ENCODE data around the gene LRRC36. TPM values are rescaled to one million over a fixed set of nuclear protein-coding genes. Genes with fewer than 3 reads are reported as not detected.

Gene LRRC36
- total and polyA plus RNA-seq, 2 donors (not counting 3 experiments of a cell fraction or from before 2014, with no cell fraction given), result 0.30 to 2.0 TPM

- FAIRE-seq, result no peak
- intact Hi-C loops (cut with micrococcal nuclease) (no loop called here), dilution Hi-C loops (cut with MboI; ENCODE audit: extremely low pct_ligation_motif_present, low sequenced_read_pairs) (no loop called here)
- H3K9me1 ChIP-seq (replicated peaks; ENCODE audit: control insufficient read depth, extremely low read depth, insufficient read depth, low read length), result no peaks in the 10 kb centered on the region
- H4K20me1 ChIP-seq (replicated peaks; ENCODE audit: control insufficient read depth, extremely low read depth, insufficient read depth, low read length), result no peaks in the 10 kb centered on the region
- no peak overlapping the region for H3K27ac ChIP-seq (ENCODE audit: insufficient read depth, low read depth, low read length)
- no TSS peak for BruUV-seq (replicated peaks)
- H3K79me2 ChIP-seq (ENCODE audit: control insufficient read depth, insufficient read depth, low read length), result no peaks in the 10 kb centered on the region
- H3K4me2 ChIP-seq (ENCODE audit: insufficient read depth, low read length), result no peak overlapping the region
- no peaks in the 10 kb centered on the region for H3K9me3 ChIP-seq (replicated peaks; ENCODE audit: control insufficient read depth, insufficient read depth, low read length)
- no peak overlapping the region for H3K9ac ChIP-seq (replicated peaks; ENCODE audit: extremely low read depth, insufficient read depth, low read length)
- no peak overlapping the region for H2AFZ ChIP-seq (ENCODE audit: low read depth, low read length)
- TF ChIP-seq GATA2 (IDR thresholded peaks at IDR 0.05; ENCODE audit: insufficient read depth, insufficient read length, low read depth, low read length), result no peak
- TF ChIP-seq EZH2 (IDR thresholded peaks at IDR 0.05; ENCODE audit: borderline replicate concordance, low read depth, low read length, severe bottlenecking), result no peak
- no peak for TF ChIP-seq FOS (IDR thresholded peaks at IDR 0.05; ENCODE audit: borderline replicate concordance, insufficient read depth, low read length)
- no peak for TF ChIP-seq MAX (IDR thresholded peaks at IDR 0.05; ENCODE audit: insufficient read depth, insufficient read length)
- TF ChIP-seq, protein P1, sequence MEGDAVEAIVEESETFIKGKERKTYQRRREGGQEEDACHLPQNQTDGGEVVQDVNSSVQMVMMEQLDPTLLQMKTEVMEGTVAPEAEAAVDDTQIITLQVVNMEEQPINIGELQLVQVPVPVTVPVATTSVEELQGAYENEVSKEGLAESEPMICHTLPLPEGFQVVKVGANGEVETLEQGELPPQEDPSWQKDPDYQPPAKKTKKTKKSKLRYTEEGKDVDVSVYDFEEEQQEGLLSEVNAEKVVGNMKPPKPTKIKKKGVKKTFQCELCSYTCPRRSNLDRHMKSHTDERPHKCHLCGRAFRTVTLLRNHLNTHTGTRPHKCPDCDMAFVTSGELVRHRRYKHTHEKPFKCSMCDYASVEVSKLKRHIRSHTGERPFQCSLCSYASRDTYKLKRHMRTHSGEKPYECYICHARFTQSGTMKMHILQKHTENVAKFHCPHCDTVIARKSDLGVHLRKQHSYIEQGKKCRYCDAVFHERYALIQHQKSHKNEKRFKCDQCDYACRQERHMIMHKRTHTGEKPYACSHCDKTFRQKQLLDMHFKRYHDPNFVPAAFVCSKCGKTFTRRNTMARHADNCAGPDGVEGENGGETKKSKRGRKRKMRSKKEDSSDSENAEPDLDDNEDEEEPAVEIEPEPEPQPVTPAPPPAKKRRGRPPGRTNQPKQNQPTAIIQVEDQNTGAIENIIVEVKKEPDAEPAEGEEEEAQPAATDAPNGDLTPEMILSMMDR (IDR thresholded peaks at IDR 0.05; ENCODE audit: extremely low read depth in 1 of 2, insufficient read depth in 1 of 2, low read depth in 1 of 2, low read length in 2 of 2), result no peak
- no peak for TF ChIP-seq POLR2AphosphoS5 (IDR thresholded peaks at IDR 0.05; ENCODE audit: insufficient read depth, low read depth, low read length)
- no peak for TF ChIP-seq JUN (IDR thresholded peaks at IDR 0.05; ENCODE audit: borderline replicate concordance, insufficient read depth, insufficient read length, low read depth)
- no peak for TF ChIP-seq POLR2A (IDR thresholded peaks at IDR 0.05; ENCODE audit: low read depth, low read length)
- no peak for TF ChIP-seq MYC (IDR thresholded peaks at IDR 0.05; ENCODE audit: low read depth, low read length)
- ChIA-PET POLR2A (no interaction called here), CTCF (interaction anchor here (0.6 to 3.3 kb wide), 6 partner anchors 8 to 127 kb away, joined by 3 to 17 read pairs (median 6); no protein-coding TSS in a partner anchor)
- H3K36me3 ChIP-seq (ENCODE audit: control insufficient read depth in 2 of 2, extremely low read depth in 1 of 2, insufficient read depth in 2 of 2, low read length in 2 of 2), result no peaks in the 10 kb centered on the region
- H3K4me1 ChIP-seq (ENCODE audit: control insufficient read depth, extremely low read depth, insufficient read depth, low read length), result peaks cover 13% of the 10 kb centered on the region
- no peaks in the 10 kb centered on the region for H3K27me3 ChIP-seq (ENCODE audit: control insufficient read depth in 2 of 2, insufficient read depth in 2 of 2, low read length in 2 of 2)
- no peak for DNase-seq (ENCODE audit: low read depth, low spot score)
- no peak overlapping the region for H3K4me3 ChIP-seq (replicated peaks in 1 of 3; ENCODE audit: insufficient read depth in 1 of 3, low read depth in 1 of 3, low read length in 3 of 3)
Observed at GRCh38 chr16:67386861-67387455, 60.3 kb downstream of the LRRC36 start.
